ENCODE measurements around the gene ACAP3.

DNA sequence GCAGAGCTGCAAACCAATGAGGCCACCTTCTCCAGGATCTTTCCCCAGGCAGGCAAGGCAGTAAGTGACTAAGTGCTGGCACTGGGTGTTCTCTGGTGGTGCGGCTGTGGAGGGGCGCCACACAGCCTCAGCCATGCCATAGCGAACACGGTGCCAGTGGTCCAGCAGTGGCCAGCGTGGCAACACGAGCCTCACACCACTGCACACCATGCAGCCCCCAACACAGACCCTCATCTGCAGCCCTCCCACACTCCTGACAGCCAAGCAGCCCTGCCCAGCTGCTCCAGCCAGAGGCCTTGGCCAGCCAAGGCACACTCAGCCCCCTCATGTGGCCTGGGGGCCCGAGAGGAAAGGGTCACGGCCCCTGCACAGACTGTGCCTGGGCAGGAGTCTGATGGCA, 13.7 kb upstream of the ACAP3 start:
- TF ChIP-seq POLR2A (IDR thresholded peaks at IDR 0.05) (no peak), POLR2AphosphoS5 (IDR thresholded peaks at IDR 0.05) (no peak)
- TF ChIP-seq, protein P1, sequence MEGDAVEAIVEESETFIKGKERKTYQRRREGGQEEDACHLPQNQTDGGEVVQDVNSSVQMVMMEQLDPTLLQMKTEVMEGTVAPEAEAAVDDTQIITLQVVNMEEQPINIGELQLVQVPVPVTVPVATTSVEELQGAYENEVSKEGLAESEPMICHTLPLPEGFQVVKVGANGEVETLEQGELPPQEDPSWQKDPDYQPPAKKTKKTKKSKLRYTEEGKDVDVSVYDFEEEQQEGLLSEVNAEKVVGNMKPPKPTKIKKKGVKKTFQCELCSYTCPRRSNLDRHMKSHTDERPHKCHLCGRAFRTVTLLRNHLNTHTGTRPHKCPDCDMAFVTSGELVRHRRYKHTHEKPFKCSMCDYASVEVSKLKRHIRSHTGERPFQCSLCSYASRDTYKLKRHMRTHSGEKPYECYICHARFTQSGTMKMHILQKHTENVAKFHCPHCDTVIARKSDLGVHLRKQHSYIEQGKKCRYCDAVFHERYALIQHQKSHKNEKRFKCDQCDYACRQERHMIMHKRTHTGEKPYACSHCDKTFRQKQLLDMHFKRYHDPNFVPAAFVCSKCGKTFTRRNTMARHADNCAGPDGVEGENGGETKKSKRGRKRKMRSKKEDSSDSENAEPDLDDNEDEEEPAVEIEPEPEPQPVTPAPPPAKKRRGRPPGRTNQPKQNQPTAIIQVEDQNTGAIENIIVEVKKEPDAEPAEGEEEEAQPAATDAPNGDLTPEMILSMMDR (IDR thresholded peaks at IDR 0.05) = no peak

Data from breast epithelium (tissue), 3 donors.